Endodermal cell (in vitro differentiated cells): ENCODE data around the gene NDUFA13. TPM values are rescaled to one million over a fixed set of nuclear protein-coding genes. Genes with fewer than 3 reads are reported as not detected.

Experiments
- DNase-seq: peaks from one replicate; pipeline ENCODE4 v3.0.0-alpha.2; 2017
- H3K27ac ChIP-seq: 2 replicates; pipeline ENCODE4 v1.5.1; 2013; ENCODE audit warnings: mild to moderate bottlenecking, low read depth, low read length, moderate library complexity
- H3K27me3 ChIP-seq: 2 replicates; pipeline ENCODE4 v1.6.1; 2013; ENCODE audit warnings: mild to moderate bottlenecking, low read length, moderate library complexity; ENCODE audit not compliant: insufficient read depth, control insufficient read depth, poor library complexity, severe bottlenecking
- H3K36me3 ChIP-seq: 2 replicates; pipeline ENCODE4 v1.7.0; 2013; ENCODE audit warnings: mild to moderate bottlenecking, low read length, moderate library complexity; ENCODE audit not compliant: control insufficient read depth, insufficient read depth
- H3K4me1 ChIP-seq: one replicate; pipeline ENCODE4 v1.7.0; 2013; ENCODE audit warnings: low read length; ENCODE audit not compliant: control insufficient read depth, insufficient read depth
- H3K4me3 ChIP-seq: 2 replicates; pipeline ENCODE4 v1.5.1; 2013; ENCODE audit warnings: mild to moderate bottlenecking, low read length, moderate library complexity
- H3K9ac ChIP-seq: 2 replicates; pipeline ENCODE4 v1.6.1; 2013; ENCODE audit warnings: mild to moderate bottlenecking, low read length, moderate library complexity; ENCODE audit not compliant: poor library complexity, severe bottlenecking; ENCODE audit errors: extremely low read depth
- H3K9me3 ChIP-seq: 2 replicates; pipeline ENCODE4 v1.6.1; 2013; ENCODE audit warnings: mild to moderate bottlenecking, low read length, moderate library complexity; ENCODE audit not compliant: control insufficient read depth
- H3K27ac Mint-ChIP-seq: 2 replicates; pipeline ENCODE4 v1.8.0; 2020; ENCODE audit warnings: mixed read lengths
- H3K27me3 Mint-ChIP-seq: 2 replicates; pipeline ENCODE4 v1.8.0; 2021; ENCODE audit warnings: mild to moderate bottlenecking, mixed read lengths; ENCODE audit not compliant: insufficient read depth
- H3K36me3 Mint-ChIP-seq: 2 replicates; pipeline ENCODE4 v1.8.0; 2020; ENCODE audit warnings: low read depth, mixed read lengths
- H3K4me1 Mint-ChIP-seq: 2 replicates; pipeline ENCODE4 v1.8.0; 2020; ENCODE audit warnings: mixed read lengths
- H3K4me3 Mint-ChIP-seq: 2 replicates; pipeline ENCODE4 v1.8.0; 2020; ENCODE audit warnings: mild to moderate bottlenecking, moderate library complexity, mixed read lengths
- H3K9me3 Mint-ChIP-seq: 2 replicates; pipeline ENCODE4 v1.8.0; 2020; ENCODE audit warnings: mild to moderate bottlenecking, mixed read lengths
- CTCF ChIP-seq: fragments of 200-600 bp; sonication (generic); conservative IDR thresholded peaks from 2 replicates; pipeline ENCODE4 v1.5.0; 2021; ENCODE audit warnings: antibody characterized with exemption, mild to moderate bottlenecking
- WGBS, 2 experiments: methylation state at CpG; one replicate each; pipeline versions ENCODE4 v1.1.5 to v1.1.7; 2013; ENCODE audit warnings: missing lambda C conversion rate in 2 of 2, mixed read lengths in 1 of 2; ENCODE audit not compliant: insufficient coverage in 1 of 2, insufficient read length in 1 of 2; 5-methylcytosine and 5-hydroxymethylcytosine counted together
- total RNA-seq, 2 donors: library from RNA; stranded (reverse); fragmentation: NEBNext Ultra II Directional in 1 of 2; extraction: Animal tissue kit (Norgen Biotek cat#: 25700) in 1 of 2; gene quantifications; 2 replicates in 1 of 2; 3 replicates in 1 of 2; pipeline ENCODE4 v1.2.1, GENCODE V29; 2021

The NDUFA13 gene
- total RNA-seq, 2 donors from 2014 or later, result 408 to 446 TPM

GRCh38 chr19:19552798-19553197 lies 36.8 kb downstream of the NDUFA13 start:
- H3K4me3 Mint-ChIP-seq, result no peak overlapping the region
- no peaks in the 10 kb centered on the region for H3K4me1 ChIP-seq
- no peaks in the 10 kb centered on the region for H3K4me1 Mint-ChIP-seq
- H3K9me3 Mint-ChIP-seq, result no peaks in the 10 kb centered on the region
- TF ChIP-seq CTCF, result peak; percentile 82
- no peak overlapping the region for H3K9ac ChIP-seq
- H3K36me3 ChIP-seq, result no peaks in the 10 kb centered on the region
- no peak overlapping the region for H3K27ac Mint-ChIP-seq
- H3K4me3 ChIP-seq, result no peak overlapping the region
- no peak overlapping the region for H3K27ac ChIP-seq
- H3K36me3 Mint-ChIP-seq, result no peaks in the 10 kb centered on the region
- DNase-seq, result peak; percentile 92
- H3K27me3 ChIP-seq, result no peaks in the 10 kb centered on the region
- no peaks in the 10 kb centered on the region for H3K9me3 ChIP-seq
- peaks cover 5% of the 10 kb centered on the region for H3K27me3 Mint-ChIP-seq
- 65 to 66% methylated on average over 5 to 6 of the region's 6 CpGs for WGBS, 2 experiments

- no peak for DNase-seq
- H3K27me3 ChIP-seq, result no peaks in the 10 kb centered on the region
- no peak overlapping the region for H3K4me3 Mint-ChIP-seq
- no peak overlapping the region for H3K27ac Mint-ChIP-seq
- H3K27ac ChIP-seq, result no peak overlapping the region
- H3K9ac ChIP-seq, result no peak overlapping the region
- H3K4me1 Mint-ChIP-seq, result no peaks in the 10 kb centered on the region
- H3K36me3 ChIP-seq, result no peaks in the 10 kb centered on the region
- peaks cover 5% of the 10 kb centered on the region for H3K27me3 Mint-ChIP-seq
- WGBS, 2 experiments, result 94 to 98% methylated on average over 7 to 10 of the region's 10 CpGs
- no peak for TF ChIP-seq CTCF
- no peaks in the 10 kb centered on the region for H3K9me3 ChIP-seq
- H3K36me3 Mint-ChIP-seq, result no peaks in the 10 kb centered on the region
- H3K4me3 ChIP-seq, result no peak overlapping the region
- no peaks in the 10 kb centered on the region for H3K4me1 ChIP-seq
- H3K9me3 Mint-ChIP-seq, result no peaks in the 10 kb centered on the region
Observed at GRCh38 chr19:19553670-19554069, 37.6 kb downstream of the NDUFA13 start.

GRCh38 chr19:19554074-19555023 lies 38.3 kb downstream of the NDUFA13 start:
- H3K9me3 Mint-ChIP-seq, result no peaks in the 10 kb centered on the region
- TF ChIP-seq CTCF, result peak; percentile 91
- no peaks in the 10 kb centered on the region for H3K36me3 Mint-ChIP-seq
- no peak overlapping the region for H3K27ac Mint-ChIP-seq
- no peak overlapping the region for H3K9ac ChIP-seq
- H3K27ac ChIP-seq, result no peak overlapping the region
- H3K36me3 ChIP-seq, result no peaks in the 10 kb centered on the region
- no peak overlapping the region for H3K4me3 Mint-ChIP-seq
- H3K9me3 ChIP-seq, result no peaks in the 10 kb centered on the region
- H3K27me3 ChIP-seq, result no peaks in the 10 kb centered on the region
- peaks cover 5% of the 10 kb centered on the region for H3K27me3 Mint-ChIP-seq
- WGBS, 2 experiments, result 74% methylated on average over 20 to 34 of the region's 34 CpGs
- no peaks in the 10 kb centered on the region for H3K4me1 ChIP-seq
- peak; percentile 91 for DNase-seq
- H3K4me1 Mint-ChIP-seq, result no peaks in the 10 kb centered on the region
- no peak overlapping the region for H3K4me3 ChIP-seq
